Smooth muscle cell (in vitro differentiated cells): ENCODE measurements around the gene ACER2. TPM values are rescaled to one million over a fixed set of nuclear protein-coding genes. Genes with fewer than 3 reads are reported as not detected.

Source experiments
- DNase-seq: peaks from one replicate; lab custom pipeline; 2025; ENCODE audit not compliant: unreplicated experiment; lab: John Stamatoyannopoulos, UW
- H2AFZ ChIP-seq: fragments of 200-600 bp; sonication (generic); 2 replicates; pipeline ENCODE4 v1.6.0; 2016; ENCODE audit warnings: antibody characterized with exemption, low read depth, mild to moderate bottlenecking
- H3F3A ChIP-seq: fragments of 200-600 bp; sonication (generic); 2 replicates; pipeline ENCODE4 v1.6.0; 2017; ENCODE audit warnings: antibody characterized with exemption, low read depth
- H3K27ac ChIP-seq: fragments of 200-600 bp; sonication (generic); 2 replicates; pipeline ENCODE4 v1.5.1; 2016; ENCODE audit warnings: low read depth, mild to moderate bottlenecking
- H3K27me3 ChIP-seq: fragments of 200-600 bp; sonication (generic); 2 replicates; pipeline ENCODE4 v1.6.1; 2016; ENCODE audit warnings: low read depth, mild to moderate bottlenecking
- H3K36me3 ChIP-seq: fragments of 200-600 bp; sonication (generic); 2 replicates; pipeline ENCODE4 v1.5.1; 2016; ENCODE audit warnings: low read depth
- H3K4me1 ChIP-seq: fragments of 200-600 bp; sonication (generic); 2 replicates; pipeline ENCODE4 v1.5.1; 2016; ENCODE audit warnings: low read depth
- H3K4me2 ChIP-seq: fragments of 200-600 bp; sonication (generic); 2 replicates; pipeline ENCODE4 v1.6.0; 2016; ENCODE audit warnings: mild to moderate bottlenecking
- H3K4me3 ChIP-seq: fragments of 200-600 bp; sonication (generic); 2 replicates; pipeline ENCODE4 v1.5.1; 2016; ENCODE audit warnings: mild to moderate bottlenecking
- H3K79me2 ChIP-seq: fragments of 200-600 bp; sonication (generic); 2 replicates; pipeline ENCODE4 v1.6.0; 2016; ENCODE audit warnings: low read depth, mild to moderate bottlenecking
- H3K9ac ChIP-seq: fragments of 200-600 bp; sonication (generic); 2 replicates; pipeline ENCODE4 v1.6.0; 2016; ENCODE audit warnings: low read depth
- H3K9me3 ChIP-seq: fragments of 200-600 bp; sonication (generic); replicated peaks from 2 replicates; pipeline ENCODE4 v1.5.1; 2016; ENCODE audit warnings: low read depth
- H4K20me1 ChIP-seq: fragments of 200-600 bp; sonication (generic); 2 replicates; pipeline ENCODE4 v1.6.0; 2016; ENCODE audit warnings: low read depth
- CTCF ChIP-seq: fragments of 200-600 bp; sonication (generic); IDR thresholded peaks from 2 replicates; pipeline ENCODE4 v1.5.1; 2017; ENCODE audit warnings: borderline replicate concordance, mild to moderate bottlenecking, antibody characterized with exemption; ENCODE audit not compliant: insufficient read depth, poor library complexity, severe bottlenecking
- WGBS: methylation state at CpG from one replicate; pipeline ENCODE4 v1.1.7; 2016; ENCODE audit warnings: low lambda C conversion rate; 5-methylcytosine and 5-hydroxymethylcytosine counted together
- polyA plus RNA-seq: library from polyadenylated mRNA; unstranded; fragments of >200 nt; fragmentation: Nextera tagmentation; extraction: Ambion mirVana; gene quantifications from 2 replicates; pipeline ENCODE4 v1.2.1, GENCODE V29; 2016
- total RNA-seq: library from RNA; depleted of rRNA; stranded (reverse); fragments of >200 nt; gene quantifications from 2 replicates; pipeline ENCODE4 v1.2.3, GENCODE V29; 2014

ACER2 gene
- total and polyA plus RNA-seq, 2 experiments from 2014 or later = 0.49 to 4.2 TPM

GRCh38 chr9:19464764-19465585 is 56.2 kb downstream of the ACER2 start:
- WGBS = 26% methylated on average over 29 of the region's 49 CpGs
- peak overlapping the region; percentile 52 for H3K4me3 ChIP-seq
- peak overlapping the region; percentile 83 for H3K4me2 ChIP-seq
- no peaks in the 10 kb centered on the region for H3K4me1 ChIP-seq
- no peaks in the 10 kb centered on the region for H3K9me3 ChIP-seq
- no peak overlapping the region for H3K27ac ChIP-seq
- no peaks in the 10 kb centered on the region for H3K79me2 ChIP-seq
- peak; percentile 55 for DNase-seq
- H3K36me3 ChIP-seq = no peaks in the 10 kb centered on the region
- H3K9ac ChIP-seq = no peak overlapping the region
- no peaks in the 10 kb centered on the region for H4K20me1 ChIP-seq
- no peaks in the 10 kb centered on the region for H3K27me3 ChIP-seq
- peak; percentile 84 for TF ChIP-seq CTCF
- H3F3A ChIP-seq = no peaks in the 10 kb centered on the region
- peak overlapping the region; percentile 66 for H2AFZ ChIP-seq

GRCh38 chr9:19465586-19466279 is 56.9 kb downstream of the ACER2 start:
- 88% methylated on average over 13 of the region's 13 CpGs for WGBS
- Histone ChIP-seq H3K79me2 (no peaks in the 10 kb centered on the region), H3K9me3 (no peaks in the 10 kb centered on the region), H3F3A (no peaks in the 10 kb centered on the region), H3K4me2 (no peak overlapping the region), H3K27ac (no peak overlapping the region), H3K27me3 (no peaks in the 10 kb centered on the region), H3K36me3 (no peaks in the 10 kb centered on the region), H3K4me1 (no peaks in the 10 kb centered on the region), H4K20me1 (no peaks in the 10 kb centered on the region), H2AFZ (no peak overlapping the region), H3K4me3 (no peak overlapping the region), H3K9ac (no peak overlapping the region)
- TF ChIP-seq CTCF = no peak
- no peak for DNase-seq

- Histone ChIP-seq H3K27me3 (no peaks in the 10 kb centered on the region), H3K4me2 (no peak overlapping the region), H3F3A (no peaks in the 10 kb centered on the region), H4K20me1 (no peaks in the 10 kb centered on the region), H3K36me3 (no peaks in the 10 kb centered on the region), H3K9ac (no peak overlapping the region), H3K79me2 (no peaks in the 10 kb centered on the region), H3K27ac (no peak overlapping the region), H2AFZ (no peak overlapping the region), H3K9me3 (no peaks in the 10 kb centered on the region), H3K4me3 (no peak overlapping the region), H3K4me1 (no peaks in the 10 kb centered on the region)
- no peak for TF ChIP-seq CTCF
- DNase-seq = no peak
- 94% methylated on average over 2 of the region's 2 CpGs for WGBS
Measured at GRCh38 chr9:19466280-19466639, 57.5 kb downstream of the ACER2 start.
